ENCODE results near the gene CCDC50.

Gene CCDC50

DNA sequence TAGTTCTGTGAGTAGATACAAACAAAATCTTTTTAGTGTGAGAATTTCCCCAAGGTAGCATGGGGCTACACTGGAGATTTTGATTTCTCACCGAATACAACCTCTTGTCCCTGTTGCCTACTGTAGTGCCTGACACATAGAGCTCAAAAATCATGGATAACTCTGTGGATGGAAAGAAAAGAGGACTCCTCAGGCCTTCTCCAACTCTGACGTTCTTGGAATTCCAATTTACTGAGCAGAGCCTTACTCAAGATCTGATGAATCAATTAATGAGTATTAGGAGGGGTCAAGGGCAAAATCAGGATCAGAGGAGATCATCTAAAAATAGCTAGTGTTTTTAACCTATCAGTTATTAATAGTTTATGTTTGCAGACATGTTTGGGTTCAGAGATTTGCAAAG, 85.1 kb downstream of the CCDC50 start:
- no peaks in the 10 kb centered on the region for H3K4me1 ChIP-seq (ENCODE audit: insufficient read depth, low read length)
- no peak overlapping the region for H2AFZ ChIP-seq (ENCODE audit: low read depth, low read length)
- peaks cover 4% of the 10 kb centered on the region for H3K9me3 ChIP-seq (ENCODE audit: insufficient read depth, low read length, severe bottlenecking)
- ATAC-seq (ENCODE audit: insufficient read depth, low read depth) (no peak), DNase-seq (no peak)
- H3K27ac ChIP-seq (ENCODE audit: low read length), result no peak overlapping the region
- no peak overlapping the region for H3K4me2 ChIP-seq (ENCODE audit: insufficient read depth, low read length)
- TF ChIP-seq, protein P1, sequence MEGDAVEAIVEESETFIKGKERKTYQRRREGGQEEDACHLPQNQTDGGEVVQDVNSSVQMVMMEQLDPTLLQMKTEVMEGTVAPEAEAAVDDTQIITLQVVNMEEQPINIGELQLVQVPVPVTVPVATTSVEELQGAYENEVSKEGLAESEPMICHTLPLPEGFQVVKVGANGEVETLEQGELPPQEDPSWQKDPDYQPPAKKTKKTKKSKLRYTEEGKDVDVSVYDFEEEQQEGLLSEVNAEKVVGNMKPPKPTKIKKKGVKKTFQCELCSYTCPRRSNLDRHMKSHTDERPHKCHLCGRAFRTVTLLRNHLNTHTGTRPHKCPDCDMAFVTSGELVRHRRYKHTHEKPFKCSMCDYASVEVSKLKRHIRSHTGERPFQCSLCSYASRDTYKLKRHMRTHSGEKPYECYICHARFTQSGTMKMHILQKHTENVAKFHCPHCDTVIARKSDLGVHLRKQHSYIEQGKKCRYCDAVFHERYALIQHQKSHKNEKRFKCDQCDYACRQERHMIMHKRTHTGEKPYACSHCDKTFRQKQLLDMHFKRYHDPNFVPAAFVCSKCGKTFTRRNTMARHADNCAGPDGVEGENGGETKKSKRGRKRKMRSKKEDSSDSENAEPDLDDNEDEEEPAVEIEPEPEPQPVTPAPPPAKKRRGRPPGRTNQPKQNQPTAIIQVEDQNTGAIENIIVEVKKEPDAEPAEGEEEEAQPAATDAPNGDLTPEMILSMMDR (IDR thresholded peaks at IDR 0.05; ENCODE audit: borderline replicate concordance, extremely low read depth, low read length, poor library complexity, severe bottlenecking), result no peak
- no peak for TF ChIP-seq EZH2 (IDR thresholded peaks at IDR 0.05; ENCODE audit: borderline replicate concordance, low read depth, low read length, severe bottlenecking)
- no peaks in the 10 kb centered on the region for H4K20me1 ChIP-seq (ENCODE audit: insufficient read depth, low read length)
- no peak overlapping the region for H3K4me3 ChIP-seq (ENCODE audit: low read depth in 1 of 2, low read length in 2 of 2)
- H3K9ac ChIP-seq (ENCODE audit: low read depth, low read length), result no peak overlapping the region
- H3K79me2 ChIP-seq (ENCODE audit: insufficient read depth, low read length), result no peaks in the 10 kb centered on the region
- H3K36me3 ChIP-seq (ENCODE audit: insufficient read depth, low read length), result no peaks in the 10 kb centered on the region
- H3K27me3 ChIP-seq (ENCODE audit: insufficient read depth, low read length, poor library complexity), result no peaks in the 10 kb centered on the region

DNA sequence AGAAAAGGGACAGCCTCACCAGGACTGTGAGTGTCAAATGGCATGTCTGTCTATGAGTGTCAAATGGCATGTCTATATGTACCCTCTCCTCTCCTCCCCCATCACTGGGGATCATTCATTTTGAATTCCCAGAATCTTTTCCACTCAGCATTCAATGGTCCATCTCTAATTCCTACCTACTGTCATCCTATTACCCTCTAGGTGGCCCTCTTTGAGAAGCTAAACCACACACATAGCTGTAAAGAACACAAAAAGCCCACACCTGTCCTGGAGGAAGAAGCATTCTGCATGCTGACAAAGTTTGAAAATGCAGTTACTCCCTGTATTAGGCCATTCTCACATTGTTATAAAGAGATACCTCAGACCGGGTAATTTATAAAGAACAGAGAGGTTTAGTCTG, 85.5 kb downstream of the CCDC50 start:
- Histone ChIP-seq H4K20me1 (ENCODE audit: insufficient read depth, low read length) (no peaks in the 10 kb centered on the region), H3K4me2 (ENCODE audit: insufficient read depth, low read length) (no peak overlapping the region), H2AFZ (ENCODE audit: low read depth, low read length) (no peak overlapping the region), H3K27me3 (ENCODE audit: insufficient read depth, low read length, poor library complexity) (no peaks in the 10 kb centered on the region), H3K27ac (ENCODE audit: low read length) (no peak overlapping the region), H3K9ac (ENCODE audit: low read depth, low read length) (no peak overlapping the region), H3K4me1 (ENCODE audit: insufficient read depth, low read length) (no peaks in the 10 kb centered on the region), H3K36me3 (ENCODE audit: insufficient read depth, low read length) (no peaks in the 10 kb centered on the region), H3K4me3 (ENCODE audit: low read depth in 1 of 2, low read length in 2 of 2) (no peak overlapping the region), H3K79me2 (ENCODE audit: insufficient read depth, low read length) (no peaks in the 10 kb centered on the region), H3K9me3 (ENCODE audit: insufficient read depth, low read length, severe bottlenecking) (peaks cover 4% of the 10 kb centered on the region)
- TF ChIP-seq EZH2 (IDR thresholded peaks at IDR 0.05; ENCODE audit: borderline replicate concordance, low read depth, low read length, severe bottlenecking), result no peak
- TF ChIP-seq, protein P1 (IDR thresholded peaks at IDR 0.05; ENCODE audit: borderline replicate concordance, extremely low read depth, low read length, poor library complexity, severe bottlenecking), result no peak
- DNase-seq (no peak), ATAC-seq (ENCODE audit: insufficient read depth, low read depth) (no peak)

DNA sequence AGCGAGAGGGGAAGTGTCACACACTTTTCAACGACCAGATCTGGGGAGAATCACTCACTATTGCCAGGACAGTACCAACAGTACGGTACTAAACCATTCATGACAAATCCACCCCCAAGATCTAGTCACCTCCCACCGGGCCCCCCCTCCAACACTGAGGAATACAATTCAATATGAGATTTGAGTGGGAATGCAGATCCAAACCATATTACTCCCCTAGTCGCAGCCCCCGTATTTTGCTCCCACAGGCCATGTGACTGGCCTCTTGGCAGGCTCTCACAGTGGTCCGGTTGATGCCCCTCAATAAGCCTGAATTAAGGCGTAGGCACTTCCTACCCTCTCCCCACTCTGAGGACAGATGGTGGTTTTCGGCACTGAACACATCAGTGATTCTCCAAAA, 86.4 kb downstream of the CCDC50 start:
- no peaks in the 10 kb centered on the region for H3K79me2 ChIP-seq (ENCODE audit: insufficient read depth, low read length)
- no peak overlapping the region for H3K27ac ChIP-seq (ENCODE audit: low read length)
- H3K36me3 ChIP-seq (ENCODE audit: insufficient read depth, low read length), result no peaks in the 10 kb centered on the region
- no peaks in the 10 kb centered on the region for H4K20me1 ChIP-seq (ENCODE audit: insufficient read depth, low read length)
- no peaks in the 10 kb centered on the region for H3K4me1 ChIP-seq (ENCODE audit: insufficient read depth, low read length)
- H3K4me2 ChIP-seq (ENCODE audit: insufficient read depth, low read length), result no peak overlapping the region
- no peaks in the 10 kb centered on the region for H3K27me3 ChIP-seq (ENCODE audit: insufficient read depth, low read length, poor library complexity)
- H3K9me3 ChIP-seq (ENCODE audit: insufficient read depth, low read length, severe bottlenecking), result no peaks in the 10 kb centered on the region
- no peak overlapping the region for H3K9ac ChIP-seq (ENCODE audit: low read depth, low read length)
- H2AFZ ChIP-seq (ENCODE audit: low read depth, low read length), result no peak overlapping the region
- H3K4me3 ChIP-seq (ENCODE audit: low read depth in 1 of 2, low read length in 2 of 2), result no peak overlapping the region
- DNase-seq, result no peak
- no peak for ATAC-seq (ENCODE audit: insufficient read depth, low read depth)
- TF ChIP-seq EZH2 (IDR thresholded peaks at IDR 0.05; ENCODE audit: borderline replicate concordance, low read depth, low read length, severe bottlenecking), result no peak
- TF ChIP-seq, protein P1 (IDR thresholded peaks at IDR 0.05; ENCODE audit: borderline replicate concordance, extremely low read depth, low read length, poor library complexity, severe bottlenecking), result no peak

DNA sequence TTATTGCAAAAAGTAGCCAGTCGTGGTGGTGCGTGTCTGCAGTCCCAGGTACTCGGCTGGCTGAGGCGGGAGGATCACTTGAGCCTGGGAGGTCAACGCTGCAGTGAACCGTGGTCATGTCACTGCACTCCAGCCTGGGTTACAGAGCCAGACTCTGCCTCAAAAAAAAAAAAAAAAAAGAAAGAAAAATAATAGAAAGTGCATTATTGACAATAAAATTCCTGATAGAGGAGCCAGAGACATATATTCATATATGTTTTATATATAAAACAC, 88.2 kb downstream of the CCDC50 start:
- H3K27ac ChIP-seq (ENCODE audit: low read length), result no peak overlapping the region
- H3K4me2 ChIP-seq (ENCODE audit: insufficient read depth, low read length), result no peak overlapping the region
- H4K20me1 ChIP-seq (ENCODE audit: insufficient read depth, low read length), result no peaks in the 10 kb centered on the region
- no peaks in the 10 kb centered on the region for H3K79me2 ChIP-seq (ENCODE audit: insufficient read depth, low read length)
- no peak overlapping the region for H3K4me3 ChIP-seq (ENCODE audit: low read depth in 1 of 2, low read length in 2 of 2)
- TF ChIP-seq, protein P1 (IDR thresholded peaks at IDR 0.05; ENCODE audit: borderline replicate concordance, extremely low read depth, low read length, poor library complexity, severe bottlenecking), result no peak
- no peak for TF ChIP-seq EZH2 (IDR thresholded peaks at IDR 0.05; ENCODE audit: borderline replicate concordance, low read depth, low read length, severe bottlenecking)
- ATAC-seq (ENCODE audit: insufficient read depth, low read depth), result no peak
- no peaks in the 10 kb centered on the region for H3K27me3 ChIP-seq (ENCODE audit: insufficient read depth, low read length, poor library complexity)
- no peaks in the 10 kb centered on the region for H3K36me3 ChIP-seq (ENCODE audit: insufficient read depth, low read length)
- no peaks in the 10 kb centered on the region for H3K4me1 ChIP-seq (ENCODE audit: insufficient read depth, low read length)
- H2AFZ ChIP-seq (ENCODE audit: low read depth, low read length), result no peak overlapping the region
- H3K9ac ChIP-seq (ENCODE audit: low read depth, low read length), result no peak overlapping the region
- no peak for DNase-seq
- H3K9me3 ChIP-seq (ENCODE audit: insufficient read depth, low read length, severe bottlenecking), result no peaks in the 10 kb centered on the region
